Chondrocyte (in vitro differentiated cells): ENCODE results near the gene MYOM1. TPM values are rescaled to one million over a fixed set of nuclear protein-coding genes. Genes with fewer than 3 reads are reported as not detected.

Experiments used
- DNase-seq: peaks from one replicate; pipeline ENCODE4 v3.0.0; 2021; ENCODE audit warnings: mixed read lengths, low spot score
- H3K27ac Mint-ChIP-seq: one replicate; pipeline ENCODE4 v1.8.0; 2021; ENCODE audit warnings: mild to moderate bottlenecking, moderate library complexity, mixed read lengths; ENCODE audit not compliant: unreplicated experiment
- H3K27me3 Mint-ChIP-seq: 2 replicates; pipeline ENCODE4 v1.8.0; 2021; ENCODE audit warnings: low read depth, mixed read lengths
- H3K36me3 Mint-ChIP-seq: 2 replicates; pipeline ENCODE4 v1.8.0; 2021; ENCODE audit warnings: low read depth, mixed read lengths
- H3K4me1 Mint-ChIP-seq: 2 replicates; pipeline ENCODE4 v1.8.0; 2021; ENCODE audit warnings: low read depth, mild to moderate bottlenecking, mixed read lengths
- H3K4me3 Mint-ChIP-seq: one replicate; pipeline ENCODE4 v1.8.0; 2021; ENCODE audit warnings: mild to moderate bottlenecking, moderate library complexity, mixed read lengths; ENCODE audit not compliant: unreplicated experiment
- H3K9me3 Mint-ChIP-seq: 2 replicates; pipeline ENCODE4 v1.8.0; 2021; ENCODE audit warnings: low read depth, mixed read lengths
- total RNA-seq: library from RNA; stranded (reverse); gene quantifications from 3 replicates; pipeline ENCODE4 v1.2.1, GENCODE V29; 2021
- TF ChIP-seq, protein P1 (sequence below): fragments of 200-600 bp; sonication (generic); IDR thresholded peaks from 2 replicates; pipeline ENCODE4 v1.5.0; 2021; ENCODE audit warnings: antibody characterized with exemption, mild to moderate bottlenecking, moderate library complexity

MYOM1 gene
- total RNA-seq, 1 donor from 2014 or later: 1.5 TPM

DNA sequence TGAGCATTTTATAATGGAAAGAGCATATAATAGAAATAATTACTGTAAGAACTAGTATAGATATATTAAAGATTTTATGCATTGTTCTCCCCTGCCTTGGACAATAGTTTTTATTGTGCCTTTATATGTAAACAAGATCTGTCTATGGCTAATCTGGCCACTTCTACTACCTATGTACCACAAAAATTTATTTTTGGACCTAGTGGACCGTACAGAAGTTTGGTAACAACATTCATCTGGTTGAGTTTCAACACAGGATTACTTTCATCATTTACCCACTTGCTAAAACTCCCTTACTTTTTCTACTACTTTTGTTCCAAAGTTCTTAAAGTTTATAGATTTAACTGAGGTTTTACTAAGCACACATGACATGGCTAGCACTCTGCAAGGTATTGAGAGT lies 13.2 kb upstream of the MYOM1 start:
- no peak for DNase-seq
- no peaks in the 10 kb centered on the region for H3K36me3 Mint-ChIP-seq
- no peaks in the 10 kb centered on the region for H3K4me1 Mint-ChIP-seq
- TF ChIP-seq, protein P1, sequence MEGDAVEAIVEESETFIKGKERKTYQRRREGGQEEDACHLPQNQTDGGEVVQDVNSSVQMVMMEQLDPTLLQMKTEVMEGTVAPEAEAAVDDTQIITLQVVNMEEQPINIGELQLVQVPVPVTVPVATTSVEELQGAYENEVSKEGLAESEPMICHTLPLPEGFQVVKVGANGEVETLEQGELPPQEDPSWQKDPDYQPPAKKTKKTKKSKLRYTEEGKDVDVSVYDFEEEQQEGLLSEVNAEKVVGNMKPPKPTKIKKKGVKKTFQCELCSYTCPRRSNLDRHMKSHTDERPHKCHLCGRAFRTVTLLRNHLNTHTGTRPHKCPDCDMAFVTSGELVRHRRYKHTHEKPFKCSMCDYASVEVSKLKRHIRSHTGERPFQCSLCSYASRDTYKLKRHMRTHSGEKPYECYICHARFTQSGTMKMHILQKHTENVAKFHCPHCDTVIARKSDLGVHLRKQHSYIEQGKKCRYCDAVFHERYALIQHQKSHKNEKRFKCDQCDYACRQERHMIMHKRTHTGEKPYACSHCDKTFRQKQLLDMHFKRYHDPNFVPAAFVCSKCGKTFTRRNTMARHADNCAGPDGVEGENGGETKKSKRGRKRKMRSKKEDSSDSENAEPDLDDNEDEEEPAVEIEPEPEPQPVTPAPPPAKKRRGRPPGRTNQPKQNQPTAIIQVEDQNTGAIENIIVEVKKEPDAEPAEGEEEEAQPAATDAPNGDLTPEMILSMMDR: no peak
- H3K4me3 Mint-ChIP-seq: no peak overlapping the region
- no peaks in the 10 kb centered on the region for H3K27me3 Mint-ChIP-seq
- H3K27ac Mint-ChIP-seq: no peak overlapping the region
- H3K9me3 Mint-ChIP-seq: no peaks in the 10 kb centered on the region

GRCh38 chr18:3230401-3231334 lies 10.9 kb upstream of the MYOM1 start:
- no peak overlapping the region for H3K27ac Mint-ChIP-seq
- H3K9me3 Mint-ChIP-seq: no peaks in the 10 kb centered on the region
- H3K4me1 Mint-ChIP-seq: no peaks in the 10 kb centered on the region
- H3K36me3 Mint-ChIP-seq: no peaks in the 10 kb centered on the region
- no peaks in the 10 kb centered on the region for H3K27me3 Mint-ChIP-seq
- TF ChIP-seq, protein P1: no peak
- no peak for DNase-seq
- H3K4me3 Mint-ChIP-seq: no peak overlapping the region

DNA sequence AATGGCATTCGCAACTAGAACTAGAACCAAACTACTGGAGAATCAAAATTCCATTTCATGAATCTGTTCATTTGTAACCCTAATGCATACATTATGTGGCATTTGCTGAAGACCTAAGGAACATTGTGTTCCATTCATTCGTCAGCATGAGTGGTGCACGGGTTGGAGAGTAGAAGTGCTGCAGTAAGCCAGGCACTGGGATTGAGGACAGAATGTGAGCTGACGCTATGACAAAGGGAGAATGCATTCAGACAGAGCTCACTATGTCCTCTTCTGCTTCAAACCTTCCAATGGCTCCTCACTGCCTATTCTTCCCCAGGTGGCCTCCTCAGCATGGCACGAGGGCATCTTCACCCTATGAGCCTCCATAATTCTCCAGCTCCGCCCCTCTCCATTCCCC lies 6.3 kb upstream of the MYOM1 start:
- no peak overlapping the region for H3K27ac Mint-ChIP-seq
- H3K9me3 Mint-ChIP-seq: no peaks in the 10 kb centered on the region

GRCh38 chr18:3225588-3225987 lies 5.8 kb upstream of the MYOM1 start:
- no peak overlapping the region for H3K4me3 Mint-ChIP-seq
- H3K36me3 Mint-ChIP-seq: no peaks in the 10 kb centered on the region
- no peak overlapping the region for H3K27ac Mint-ChIP-seq
- peaks cover 1% of the 10 kb centered on the region for H3K4me1 Mint-ChIP-seq
- no peaks in the 10 kb centered on the region for H3K27me3 Mint-ChIP-seq
- DNase-seq: no peak
- TF ChIP-seq, protein P1: no peak
- H3K9me3 Mint-ChIP-seq: no peaks in the 10 kb centered on the region

More for the DNA sequence above, 6.3 kb upstream of the MYOM1 start:
- TF ChIP-seq, protein P1: no peak
- no peaks in the 10 kb centered on the region for H3K27me3 Mint-ChIP-seq
- no peaks in the 10 kb centered on the region for H3K4me1 Mint-ChIP-seq
- no peaks in the 10 kb centered on the region for H3K36me3 Mint-ChIP-seq
- H3K4me3 Mint-ChIP-seq: no peak overlapping the region
- DNase-seq: no peak

DNA sequence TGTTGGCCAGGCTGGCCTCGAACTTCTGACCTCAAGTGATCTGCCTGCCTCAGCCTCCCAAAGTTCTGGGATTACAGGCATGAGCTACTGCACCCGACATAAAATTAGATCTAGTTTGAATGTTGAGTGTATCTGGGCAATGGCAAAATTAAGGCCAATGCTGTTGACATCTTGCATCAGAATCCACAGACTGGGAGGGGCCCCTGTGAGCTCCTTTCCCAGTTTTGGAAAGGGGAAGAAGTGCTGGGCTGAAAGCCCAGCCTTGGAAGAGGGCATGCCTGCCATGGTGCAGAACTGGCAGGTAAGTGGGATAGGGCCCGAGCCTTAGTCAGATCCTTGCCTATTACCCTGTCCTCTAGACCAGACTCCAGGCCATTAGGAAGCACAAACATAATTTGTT lies 4.5 kb upstream of the MYOM1 start:
- Mint-ChIP-seq H3K4me1 (peaks cover 15% of the 10 kb centered on the region), H3K4me3 (no peak overlapping the region), H3K36me3 (no peaks in the 10 kb centered on the region), H3K27me3 (no peaks in the 10 kb centered on the region), H3K9me3 (no peaks in the 10 kb centered on the region), H3K27ac (no peak overlapping the region)
- DNase-seq: no peak
- TF ChIP-seq, protein P1: no peak
